ENCODE measurements around the gene KRTAP22-2. TPM values are rescaled to one million over a fixed set of nuclear protein-coding genes. Genes with fewer than 3 reads are reported as not detected.

KRTAP22-2 gene
- total and polyA plus RNA-seq, 2 of the 4 experiments (the other 2 are of a cell fraction) = not detected

DNA sequence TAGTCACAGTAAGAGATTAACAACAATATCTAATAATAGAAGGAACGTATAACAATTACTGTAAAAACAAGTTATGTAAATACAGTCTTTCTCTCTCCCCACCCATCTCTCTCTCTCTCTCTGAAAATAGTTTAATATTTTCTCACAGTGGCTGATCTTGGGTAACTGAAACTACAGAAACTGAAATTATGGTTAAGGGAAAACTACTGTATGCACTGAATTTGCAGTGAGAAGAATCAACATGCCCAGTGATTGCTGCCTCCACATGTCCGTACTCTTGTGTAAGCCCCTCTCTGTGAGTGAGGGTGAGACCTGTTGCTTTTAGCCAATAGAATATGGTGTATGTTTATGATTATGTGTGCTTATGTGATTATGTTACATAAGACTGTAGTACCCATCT, 21.9 kb upstream of the KRTAP22-2 start:
- Histone ChIP-seq H2BK5ac (ENCODE audit: low read depth, low read length, poor library complexity, severe bottlenecking) (no peak overlapping the region), H3K9ac (ENCODE audit: low read depth, low read length) (no peak overlapping the region), H3K9me1 (ENCODE audit: insufficient read depth, low read length) (no peaks in the 10 kb centered on the region), H3K56ac (ENCODE audit: extremely low read depth, insufficient read depth, low read length) (no peak overlapping the region), H2BK20ac (ENCODE audit: low read depth, low read length) (no peak overlapping the region), H3K18ac (ENCODE audit: low read depth, low read length) (no peak overlapping the region), H3K4me3 (ENCODE audit: insufficient read depth, low read depth, low read length) (no peak overlapping the region), H3K14ac (replicated peaks; ENCODE audit: low read depth, low read length) (no peak overlapping the region), H3K4ac (ENCODE audit: low read depth, low read length) (no peak overlapping the region), H3K79me1 (ENCODE audit: low read depth in 1 of 2, low read length in 2 of 2) (no peaks in the 10 kb centered on the region), H3K4me2 (ENCODE audit: low read depth, low read length) (no peak overlapping the region), H3K27me3 (ENCODE audit: control insufficient read depth, insufficient read depth, low read length) (no peaks in the 10 kb centered on the region), H4K5ac (ENCODE audit: low read depth, low read length) (no peak overlapping the region), H3K23ac (ENCODE audit: low read depth, low read length) (no peak overlapping the region), H2AFZ (replicated peaks; ENCODE audit: low read length, poor library complexity) (no peak overlapping the region), H2BK120ac (ENCODE audit: low read depth, low read length) (no peak overlapping the region), H4K8ac (ENCODE audit: low read depth in 2 of 2, low read length in 2 of 2) (no peak overlapping the region), H4K91ac (ENCODE audit: insufficient read depth, low read depth, low read length) (no peak overlapping the region), H2AK5ac (ENCODE audit: low read depth, low read length) (no peak overlapping the region), H3K36me3 (ENCODE audit: control insufficient read depth, insufficient read depth, low read length) (no peaks in the 10 kb centered on the region), H3K4me1 (ENCODE audit: control insufficient read depth, insufficient read depth, low read length) (no peaks in the 10 kb centered on the region), H3K27ac (ENCODE audit: insufficient read depth, low read length) (no peak overlapping the region), H3K9me3 (ENCODE audit: control insufficient read depth, insufficient read depth, low read length) (peaks cover 14% of the 10 kb centered on the region), H4K20me1 (ENCODE audit: insufficient read depth, low read length) (no peaks in the 10 kb centered on the region), H2BK15ac (ENCODE audit: low read depth, low read length) (no peak overlapping the region), H2AK9ac (replicated peaks; ENCODE audit: low read depth, low read length, poor library complexity) (no peak overlapping the region)
- in situ Hi-C loops (cut with MboI; ENCODE audit: low sequenced_read_pairs) = no loop called here
- BruUV-seq (replicated peaks) = no TSS peak
- intact Hi-C loops (cut with micrococcal nuclease) = no loop called here
- ChIA-PET CTCF (no interaction called here), POLR2A (ENCODE audit: unreplicated experiment) (no interaction called here)
- dilution Hi-C loops (cut with HindIII; ENCODE audit: low sequenced_read_pairs, unreplicated experiment) = no loop called here
- TF ChIP-seq, protein P1, sequence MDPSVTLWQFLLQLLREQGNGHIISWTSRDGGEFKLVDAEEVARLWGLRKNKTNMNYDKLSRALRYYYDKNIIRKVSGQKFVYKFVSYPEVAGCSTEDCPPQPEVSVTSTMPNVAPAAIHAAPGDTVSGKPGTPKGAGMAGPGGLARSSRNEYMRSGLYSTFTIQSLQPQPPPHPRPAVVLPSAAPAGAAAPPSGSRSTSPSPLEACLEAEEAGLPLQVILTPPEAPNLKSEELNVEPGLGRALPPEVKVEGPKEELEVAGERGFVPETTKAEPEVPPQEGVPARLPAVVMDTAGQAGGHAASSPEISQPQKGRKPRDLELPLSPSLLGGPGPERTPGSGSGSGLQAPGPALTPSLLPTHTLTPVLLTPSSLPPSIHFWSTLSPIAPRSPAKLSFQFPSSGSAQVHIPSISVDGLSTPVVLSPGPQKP (IDR thresholded peaks at IDR 0.05; ENCODE audit: borderline replicate concordance, low read depth, low read length) = no peak
- ATAC-seq (ENCODE audit: low read depth) (no peak), DNase-seq (no peak)
- no CpG with 5 or more reads among the region's 2 CpGs for whole genome bisulfite sequencing, 2 experiments (ENCODE audit: extremely low coverage in 2 of 2, insufficient read length in 1 of 2)
